Muscle of back (tissue), 11 donors: ENCODE measurements around the gene KIAA0513. TPM values are rescaled to one million over a fixed set of nuclear protein-coding genes. Genes with fewer than 3 reads are reported as not detected.
A peak's percentile ranks its signal among the peaks of the same experiment; 100 is the strongest.

Source experiments
- DNase-seq, 3 donors: peaks; one replicate each; pipeline versions ENCODE4 v3.0.0 to v3.0.0-alpha.2; 2013
- polyA plus RNA-seq, 10 donors: library from polyadenylated mRNA; unstranded; fragments of 120-200 nt; gene quantifications; one replicate each; pipeline ENCODE4 v1.2.1, GENCODE V29; 2013; ENCODE audit not compliant: insufficient read length in 10 of 10

KIAA0513 gene
- polyA plus RNA-seq, 10 donors, result 1.7 to 3.9 (median 2.5) TPM

GRCh38 chr16:85003725-85004586, 23.6 kb upstream of the KIAA0513 start:
- no peak for DNase-seq

GRCh38 chr16:85004587-85005205, 22.9 kb upstream of the KIAA0513 start:
- peak in 2 of 3 donors; percentile 53 to 79 for DNase-seq

- DNase-seq, result peak; percentile 71 to 81 (median 71)
These were observed 22.1 kb upstream of the KIAA0513 start for GRCh38 chr16:85005285-85006069.

GRCh38 chr16:85006639-85007038, 21.0 kb upstream of the KIAA0513 start:
- no peak for DNase-seq

GRCh38 chr16:85007496-85008214, 19.9 kb upstream of the KIAA0513 start:
- no peak for DNase-seq

- no peak for DNase-seq
These were observed 19.3 kb upstream of the KIAA0513 start for GRCh38 chr16:85008271-85008670.

GRCh38 chr16:85010446-85010930, 17.1 kb upstream of the KIAA0513 start:
- no peak for DNase-seq

GRCh38 chr16:85010931-85011845, 16.4 kb upstream of the KIAA0513 start, which contains the start of gene ZDHHC7:
ZDHHC7 (minus strand) TSS chr16:85011535; CDS start chr16:84990618, 20,917 bp downstream.
- DNase-seq, result peak; percentile 85 to 97 (median 94)

- DNase-seq, result no peak
These were observed 15.7 kb upstream of the KIAA0513 start for GRCh38 chr16:85011846-85012284.

GRCh38 chr16:85014311-85014710, 13.3 kb upstream of the KIAA0513 start:
- DNase-seq, result no peak

- DNase-seq, result no peak
These were observed 12.0 kb upstream of the KIAA0513 start for GRCh38 chr16:85015481-85016187.

- DNase-seq, result no peak
These were observed 10.4 kb upstream of the KIAA0513 start for GRCh38 chr16:85017151-85017550.

- DNase-seq, result no peak
These were observed 10.0 kb upstream of the KIAA0513 start for GRCh38 chr16:85017633-85018032.

- no peak for DNase-seq
These were observed 8.9 kb upstream of the KIAA0513 start for GRCh38 chr16:85018529-85019236.

GRCh38 chr16:85019659-85020245, 7.8 kb upstream of the KIAA0513 start:
- DNase-seq, result peak in 1 of 3 donors; percentile 41

- DNase-seq, result no peak
These were observed 1.6 kb upstream of the KIAA0513 start for GRCh38 chr16:85025781-85026653.

- DNase-seq, result no peak
These were observed 892 bp upstream of the KIAA0513 start for GRCh38 chr16:85026703-85027102.
